A549 treated with RU486 at 1 μM for 4 hours (cell line): ENCODE data around the gene MC5R. TPM values are rescaled to one million over a fixed set of nuclear protein-coding genes. Genes with fewer than 3 reads are reported as not detected.

Source experiments
- total RNA-seq: library from RNA; stranded (reverse); fragments of 200-300 nt; extraction: Qiagen RNA extraction; gene quantifications from 5 replicates; pipeline ENCODE4 v1.2.3, GENCODE V29; 2022; ENCODE audit warnings: low read depth

MC5R gene
- total RNA-seq, result 0.07 TPM in 1 of 5 replicates, not detected in the others

DNA sequence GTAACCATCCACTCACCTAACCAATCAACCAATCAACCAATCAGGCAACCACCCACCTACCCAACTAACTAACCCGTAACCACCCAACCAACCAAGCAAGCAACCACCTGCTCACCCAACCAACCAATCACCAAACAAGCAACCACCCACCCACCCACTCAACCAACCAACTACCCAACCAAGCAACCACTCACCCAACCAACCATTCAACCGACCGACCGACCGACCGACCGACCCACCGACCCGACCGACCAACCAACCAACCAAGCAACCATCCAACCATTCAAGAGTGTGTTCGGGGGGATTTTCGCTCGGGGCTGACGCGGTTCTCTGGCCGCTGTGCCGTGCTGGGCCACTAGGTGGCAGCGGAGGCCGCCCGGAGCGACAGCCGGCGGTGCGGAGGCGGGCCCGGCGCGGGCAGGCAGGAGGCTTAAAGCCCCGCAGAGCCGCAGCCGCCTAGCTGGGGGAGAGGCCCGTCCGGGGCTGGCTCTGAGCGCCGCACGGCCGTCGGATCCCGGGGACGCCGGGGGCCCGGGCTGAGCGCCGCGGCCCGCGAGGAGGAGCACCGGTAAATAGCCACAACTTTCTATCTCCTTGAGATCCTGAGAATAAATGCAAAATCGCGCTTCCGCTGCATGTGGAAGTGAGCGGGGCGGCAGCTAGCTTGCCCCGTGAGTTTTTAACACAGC lies at the start of gene MC5R:
Gene MC5R (plus strand): TSS at position 443 of the 689 bp plus-strand sequence. CDS start 1,617 bp downstream, outside the sequence.

Other genes starting within 250 kb of the MC5R start
- 16.7 to 27.0 TPM (median 23.6 TPM) in 5 replicates for gene FAM210A, start 97.6 kb upstream of the MC5R start, total RNA-seq
- 18.2 to 21.0 TPM (median 18.8 TPM) in 5 replicates for gene RNMT, start 97.5 kb upstream of the MC5R start, total RNA-seq
- gene MC2R, start 91.4 kb downstream of the MC5R start, total RNA-seq, result not detected in 5 replicates